Liver (tissue), 9 donors: ENCODE data around the gene MCF2L2. TPM values are rescaled to one million over a fixed set of nuclear protein-coding genes. Genes with fewer than 3 reads are reported as not detected.

ENCODE experiments used
- DNase-seq: peaks from one replicate; pipeline ENCODE4 v3.0.0-alpha.2; 2017; ENCODE audit warnings: low spot score
- H3K27ac ChIP-seq, 2 donors: one replicate each; pipeline ENCODE4 v1.7.0; 2013; ENCODE audit warnings: inconsistent platforms in 2 of 2, low read length in 2 of 2, control low read depth in 1 of 2, low read depth in 1 of 2, mild to moderate bottlenecking in 1 of 2
- H3K27me3 ChIP-seq, 4 donors: one replicate each; pipeline versions ENCODE4 v1.6.1 to v1.7.0; 2013; ENCODE audit warnings: low read length in 3 of 4, inconsistent platforms in 1 of 4, mild to moderate bottlenecking in 1 of 4, moderate library complexity in 1 of 4; ENCODE audit not compliant: control insufficient read depth in 4 of 4, insufficient read depth in 4 of 4
- H3K36me3 ChIP-seq, 4 donors: one replicate each; pipeline versions ENCODE4 v1.6.1 to v1.7.0; 2013; ENCODE audit warnings: low read length in 3 of 4, mild to moderate bottlenecking in 3 of 4, low read depth in 1 of 4, moderate library complexity in 1 of 4; ENCODE audit not compliant: control insufficient read depth in 4 of 4, insufficient read depth in 3 of 4
- H3K4me1 ChIP-seq, 4 donors: one replicate each; pipeline versions ENCODE4 v1.6.1 to v1.7.0; 2013; ENCODE audit warnings: low read length in 3 of 4, mild to moderate bottlenecking in 3 of 4, moderate library complexity in 1 of 4; ENCODE audit not compliant: control insufficient read depth in 4 of 4, insufficient read depth in 4 of 4
- H3K4me3 ChIP-seq, 3 donors: one replicate each; pipeline versions ENCODE4 v1.6.1 to v1.7.0; 2013; ENCODE audit warnings: low read length in 3 of 3, control low read depth in 1 of 3, low read depth in 1 of 3, mild to moderate bottlenecking in 1 of 3
- H3K9ac ChIP-seq, 2 donors: one replicate each; pipeline ENCODE4 v1.7.0; 2013; ENCODE audit warnings: low read length in 2 of 2, mild to moderate bottlenecking in 2 of 2, moderate library complexity in 2 of 2, control low read depth in 1 of 2, low read depth in 1 of 2
- H3K9me3 ChIP-seq, 4 donors: one replicate each; pipeline versions ENCODE4 v1.6.1 to v1.7.0; 2013; ENCODE audit warnings: low read length in 3 of 4; ENCODE audit not compliant: control insufficient read depth in 4 of 4
- CTCF ChIP-seq: fragments of 150-350 bp; IDR thresholded peaks from 2 replicates; pipeline ENCODE4 v1.5.1; 2017; ENCODE audit warnings: improper control_type of control experiment, low read depth, low read length; ENCODE audit not compliant: missing input control
- EGR1 ChIP-seq, 2 donors: IDR thresholded peaks; 2 replicates each; pipeline ENCODE4 v1.6.1; 2016 to 2018; ENCODE audit warnings: antibody characterized with exemption in 2 of 2, low read depth in 2 of 2
- FOXA2 ChIP-seq: IDR thresholded peaks from 2 replicates; pipeline ENCODE4 v1.6.1; 2016; ENCODE audit warnings: antibody characterized with exemption
- GABPA ChIP-seq, 2 donors: IDR thresholded peaks in 1 of 2; conservative IDR thresholded peaks in 1 of 2; 2 replicates each; pipeline ENCODE4 v1.6.1; 2016; ENCODE audit warnings: antibody characterized with exemption in 2 of 2, mild to moderate bottlenecking in 1 of 2, moderate library complexity in 1 of 2
- HNF4A ChIP-seq, 2 donors: conservative IDR thresholded peaks; 2 replicates each; pipeline ENCODE4 v1.6.1; 2016; ENCODE audit warnings: antibody characterized with exemption in 2 of 2, mild to moderate bottlenecking in 2 of 2
- HNF4G ChIP-seq: IDR thresholded peaks from 2 replicates; pipeline ENCODE4 v1.6.1; 2016; ENCODE audit warnings: antibody characterized with exemption
- NR2F2 ChIP-seq: IDR thresholded peaks from 2 replicates; pipeline ENCODE4 v1.6.1; 2016; ENCODE audit warnings: antibody characterized with exemption
- RAD21 ChIP-seq, 2 donors: IDR thresholded peaks; 2 replicates each; pipeline ENCODE4 v1.6.1; 2016; ENCODE audit warnings: antibody characterized with exemption in 2 of 2, mild to moderate bottlenecking in 2 of 2
- REST ChIP-seq: IDR thresholded peaks from 2 replicates; pipeline ENCODE4 v1.6.1; 2016; ENCODE audit warnings: antibody characterized with exemption, mild to moderate bottlenecking
- RXRA ChIP-seq, 2 donors: IDR thresholded peaks; 2 replicates each; pipeline ENCODE4 v1.6.1; 2017 to 2018; ENCODE audit warnings: antibody characterized with exemption in 2 of 2, mild to moderate bottlenecking in 1 of 2
- TAF1 ChIP-seq: conservative IDR thresholded peaks from 2 replicates; pipeline ENCODE4 v1.6.1; 2016; ENCODE audit warnings: antibody characterized with exemption, mild to moderate bottlenecking
- WGBS: extraction: QIAGEN DNeasy Blood & Tissue Kit; methylation state at CpG from one replicate; pipeline ENCODE4 v1.1.7; 2013; 5-methylcytosine and 5-hydroxymethylcytosine counted together
- polyA plus RNA-seq, 2 donors: library from polyadenylated mRNA; stranded (reverse) in 1 of 2; unstranded in 1 of 2; fragments of 200-250 nt in 1 of 2; fragments of >200 nt in 1 of 2; fragmentation: Nextera tagmentation in 1 of 2; extraction: Ambion mirVana in 1 of 2; gene quantifications; one replicate each; pipeline versions ENCODE4 v1.2.1 to v1.2.3, GENCODE V29; 2013 to 2015
- total RNA-seq, 2 donors: library from RNA; depleted of rRNA; stranded (reverse); fragments of >200 nt; gene quantifications; one replicate each; pipeline ENCODE4 v1.2.3, GENCODE V29; 2014
- donor health status: healthy.
- donor health status: healthy.
- donor health status: healthy.
- donor health status: healthy.
- donor health status: healthy.

MCF2L2 gene
- total and polyA plus RNA-seq, 4 donors = 0.02 to 0.47 (median 0.17) TPM; not detected in 1

DNA sequence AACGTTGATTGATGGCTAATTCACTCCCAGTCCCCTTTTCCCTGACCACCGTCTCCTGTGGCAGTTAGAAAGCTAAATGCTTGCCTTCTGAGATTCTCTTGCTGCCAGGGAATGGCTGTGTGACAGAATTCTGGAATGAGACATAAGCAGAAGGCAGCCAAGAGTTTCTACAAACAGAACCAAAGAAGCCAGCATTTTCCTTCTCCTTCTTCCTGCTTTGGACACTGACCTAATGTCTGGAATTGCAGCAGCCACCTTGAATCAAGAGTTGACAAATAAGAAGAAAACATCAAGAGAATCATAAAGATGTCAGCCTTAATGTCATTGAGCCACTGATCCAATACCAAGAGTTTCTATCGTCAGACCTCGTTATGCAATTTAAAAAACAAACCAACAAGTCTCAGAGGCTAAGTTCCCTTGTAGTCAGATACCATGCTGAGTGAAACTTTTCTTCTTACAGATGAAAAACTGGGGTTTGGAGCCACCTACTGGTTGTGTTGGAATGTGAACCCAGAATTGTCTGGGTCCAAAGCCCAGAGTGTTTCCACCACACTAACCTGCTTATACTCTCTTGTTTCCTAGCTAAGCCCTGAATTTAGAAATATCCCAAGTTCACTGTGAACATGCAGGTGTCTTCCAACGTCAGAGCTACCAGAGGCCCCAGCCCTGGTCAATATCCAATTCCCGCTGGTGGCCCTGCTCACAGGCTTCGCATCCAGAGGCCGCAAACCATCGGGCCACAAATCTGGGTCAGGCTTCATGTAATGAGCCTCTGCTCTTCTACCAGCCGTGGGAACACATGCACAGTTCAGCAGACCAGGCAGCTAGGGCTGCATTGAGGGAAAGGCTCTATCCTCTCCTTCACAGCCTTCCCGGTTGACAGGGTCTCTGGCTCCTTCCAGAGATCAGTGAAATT, 42.5 kb downstream of the MCF2L2 start:
- H3K27ac ChIP-seq = no peak overlapping the region
- H3K9ac ChIP-seq = no peak overlapping the region
- H3K4me3 ChIP-seq = no peak overlapping the region
- no peaks in the 10 kb centered on the region for H3K36me3 ChIP-seq
- DNase-seq = peak; percentile 54
- TF ChIP-seq CTCF (peak; percentile 77), HNF4A (conservative IDR thresholded peaks at IDR 0.05) (peak; percentile 33 to 49), HNF4G (no peak), RAD21 (IDR thresholded peaks at IDR 0.05) (peak; percentile 92 to 93)
- H3K4me1 ChIP-seq = peaks cover 0 to 3% (median 0%) of the 10 kb centered on the region in 4 donors
- no peaks in the 10 kb centered on the region for H3K9me3 ChIP-seq
- no peaks in the 10 kb centered on the region for H3K27me3 ChIP-seq
- 56% methylated on average over 11 of the region's 11 CpGs for WGBS

DNA sequence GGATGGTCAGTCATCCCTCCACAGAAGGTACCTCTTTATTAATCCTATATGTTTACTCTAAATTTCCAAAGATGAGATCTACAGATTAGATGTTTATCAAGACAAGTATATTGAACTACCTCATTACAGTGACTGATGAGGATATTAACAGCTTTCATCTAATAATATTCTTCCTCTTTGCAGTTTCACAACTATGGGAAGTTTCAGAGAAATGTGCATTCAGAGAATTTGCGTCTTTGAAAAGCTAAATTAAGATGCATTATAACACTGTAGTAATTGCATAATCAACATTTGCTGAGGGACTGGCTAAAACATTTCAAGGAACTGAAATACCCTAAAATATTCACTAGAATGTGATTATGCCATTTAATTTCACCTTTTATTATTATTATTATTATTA, 46.7 kb downstream of the MCF2L2 start:
- peaks cover 0 to 3% (median 0%) of the 10 kb centered on the region in 4 donors for H3K4me1 ChIP-seq
- H3K27me3 ChIP-seq = no peaks in the 10 kb centered on the region
- no peak for DNase-seq
- H3K27ac ChIP-seq = no peak overlapping the region
- H3K4me3 ChIP-seq = no peak overlapping the region
- H3K36me3 ChIP-seq = no peaks in the 10 kb centered on the region
- no peaks in the 10 kb centered on the region for H3K9me3 ChIP-seq
- TF ChIP-seq REST = no peak
- no peak for TF ChIP-seq GABPA (IDR thresholded peaks at IDR 0.05 in 1 of 2, conservative IDR thresholded peaks at IDR 0.05 in 1 of 2)
- no peak for TF ChIP-seq NR2F2
- no peak for TF ChIP-seq FOXA2
- no peak for TF ChIP-seq TAF1
- TF ChIP-seq EGR1 (IDR thresholded peaks at IDR 0.05; ENCODE audit: low read depth in 2 of 2) = no peak
- no peak for TF ChIP-seq HNF4G
- no peak for TF ChIP-seq RAD21 (IDR thresholded peaks at IDR 0.05)
- no peak for TF ChIP-seq RXRA (IDR thresholded peaks at IDR 0.05)
- no peak for TF ChIP-seq CTCF
- 77% methylated on average over 1 of the region's 1 CpG for WGBS
- no peak overlapping the region for H3K9ac ChIP-seq
